ENCODE measurements around the gene CBFA2T3.
A peak's percentile ranks its signal among the peaks of the same experiment; 100 is the strongest.

The CBFA2T3 gene

GRCh38 chr16:88870608-88871348, 106.2 kb downstream of the CBFA2T3 start:
- DNase-seq, result no peak
- no peak overlapping the region for H2BK12ac ChIP-seq (ENCODE audit: low read length in 2 of 2)
- no peak overlapping the region for H2BK120ac ChIP-seq (ENCODE audit: low read depth, low read length)
- H3K9ac ChIP-seq (ENCODE audit: low read length), result no peak overlapping the region
- no peak overlapping the region for H4K91ac ChIP-seq (ENCODE audit: low read length)
- 81% methylated on average over 32 of the region's 37 CpGs for WGBS
- H3K4me1 ChIP-seq (ENCODE audit: control insufficient read depth, insufficient read depth, low read depth, low read length), result no peaks in the 10 kb centered on the region
- H3K23ac ChIP-seq (ENCODE audit: low read length in 2 of 2), result no peak overlapping the region
- no peak overlapping the region for H3K18ac ChIP-seq (ENCODE audit: low read depth in 1 of 2, low read length in 2 of 2)
- H3K36me3 ChIP-seq (ENCODE audit: control insufficient read depth in 1 of 2, insufficient read depth in 2 of 2, low read depth in 1 of 2, low read length in 2 of 2), result no peaks in the 10 kb centered on the region
- no peak overlapping the region for H3K27ac ChIP-seq (ENCODE audit: low read length, poor library complexity, severe bottlenecking)
- H3K14ac ChIP-seq (ENCODE audit: low read length in 2 of 2), result no peak overlapping the region
- H3K9me3 ChIP-seq (ENCODE audit: control insufficient read depth, low read length), result no peaks in the 10 kb centered on the region
- no peak overlapping the region for H2AFZ ChIP-seq (ENCODE audit: low read depth, low read length)
- H3K4ac ChIP-seq (ENCODE audit: low read depth in 1 of 2, low read length in 2 of 2), result no peak overlapping the region
- no peaks in the 10 kb centered on the region for H3K79me1 ChIP-seq (replicated peaks; ENCODE audit: low read length, poor library complexity, severe bottlenecking)
- H3K4me3 ChIP-seq (ENCODE audit: insufficient read depth in 1 of 2, low read depth in 1 of 2, low read length in 2 of 2), result peak overlapping the region; percentile 23 to 24
- no peak overlapping the region for H2BK15ac ChIP-seq (ENCODE audit: low read depth, poor library complexity, severe bottlenecking)
- H4K8ac ChIP-seq (ENCODE audit: low read length), result no peak overlapping the region
- peaks cover 36 to 79% of the 10 kb centered on the region in 2 experiments for H3K27me3 ChIP-seq (ENCODE audit: control insufficient read depth in 1 of 2, insufficient read depth in 1 of 2, low read length in 2 of 2)
- H2BK5ac ChIP-seq (ENCODE audit: low read depth, low read length, poor library complexity, severe bottlenecking), result no peak overlapping the region
- no peak overlapping the region for H3K4me2 ChIP-seq (ENCODE audit: low read length, poor library complexity, severe bottlenecking)
- H2AK5ac ChIP-seq (ENCODE audit: low read length, severe bottlenecking), result no peak overlapping the region

GRCh38 chr16:88869673-88869980, 107.4 kb downstream of the CBFA2T3 start:
- no peak overlapping the region for H2BK15ac ChIP-seq (ENCODE audit: low read depth, poor library complexity, severe bottlenecking)
- H2AFZ ChIP-seq (ENCODE audit: low read depth, low read length), result no peak overlapping the region
- no peaks in the 10 kb centered on the region for H3K36me3 ChIP-seq (ENCODE audit: control insufficient read depth in 1 of 2, insufficient read depth in 2 of 2, low read depth in 1 of 2, low read length in 2 of 2)
- H3K4me3 ChIP-seq (ENCODE audit: insufficient read depth in 1 of 2, low read depth in 1 of 2, low read length in 2 of 2), result no peak overlapping the region
- no peak overlapping the region for H2BK12ac ChIP-seq (ENCODE audit: low read length in 2 of 2)
- H3K27me3 ChIP-seq (ENCODE audit: control insufficient read depth in 1 of 2, insufficient read depth in 1 of 2, low read length in 2 of 2), result peaks cover 36 to 83% of the 10 kb centered on the region in 2 experiments
- no peak overlapping the region for H3K27ac ChIP-seq (ENCODE audit: low read length, poor library complexity, severe bottlenecking)
- no peak overlapping the region for H4K91ac ChIP-seq (ENCODE audit: low read length)
- no peak for DNase-seq
- H3K9ac ChIP-seq (ENCODE audit: low read length), result no peak overlapping the region
- H3K4me2 ChIP-seq (ENCODE audit: low read length, poor library complexity, severe bottlenecking), result no peak overlapping the region
- no peak overlapping the region for H4K8ac ChIP-seq (ENCODE audit: low read length)
- no peak overlapping the region for H3K4ac ChIP-seq (ENCODE audit: low read depth in 1 of 2, low read length in 2 of 2)
- no peak overlapping the region for H3K23ac ChIP-seq (ENCODE audit: low read length in 2 of 2)
- no peak overlapping the region for H2BK120ac ChIP-seq (ENCODE audit: low read depth, low read length)
- H3K18ac ChIP-seq (ENCODE audit: low read depth in 1 of 2, low read length in 2 of 2), result no peak overlapping the region
- no peak overlapping the region for H2BK5ac ChIP-seq (ENCODE audit: low read depth, low read length, poor library complexity, severe bottlenecking)
- no peak overlapping the region for H2AK5ac ChIP-seq (ENCODE audit: low read length, severe bottlenecking)
- H3K4me1 ChIP-seq (ENCODE audit: control insufficient read depth, insufficient read depth, low read depth, low read length), result no peaks in the 10 kb centered on the region
- H3K79me1 ChIP-seq (replicated peaks; ENCODE audit: low read length, poor library complexity, severe bottlenecking), result no peaks in the 10 kb centered on the region
- H3K14ac ChIP-seq (ENCODE audit: low read length in 2 of 2), result peak overlapping the region in 1 of 2 experiments; percentile 38
- H3K9me3 ChIP-seq (ENCODE audit: control insufficient read depth, low read length), result no peaks in the 10 kb centered on the region
- 83% methylated on average over 9 of the region's 9 CpGs for WGBS

- Histone ChIP-seq H4K8ac (ENCODE audit: low read length) (no peak overlapping the region), H2BK15ac (ENCODE audit: low read depth, poor library complexity, severe bottlenecking) (no peak overlapping the region), H3K9me3 (ENCODE audit: control insufficient read depth, low read length) (no peaks in the 10 kb centered on the region), H3K27ac (ENCODE audit: low read length, poor library complexity, severe bottlenecking) (no peak overlapping the region), H3K9ac (ENCODE audit: low read length) (no peak overlapping the region), H3K79me1 (replicated peaks; ENCODE audit: low read length, poor library complexity, severe bottlenecking) (no peaks in the 10 kb centered on the region), H3K4me2 (ENCODE audit: low read length, poor library complexity, severe bottlenecking) (no peak overlapping the region), H3K14ac (ENCODE audit: low read length in 2 of 2) (peak overlapping the region in 1 of 2 experiments; percentile 38), H3K4me1 (ENCODE audit: control insufficient read depth, insufficient read depth, low read depth, low read length) (peaks cover 1% of the 10 kb centered on the region), H2AFZ (ENCODE audit: low read depth, low read length) (no peak overlapping the region), H3K36me3 (ENCODE audit: control insufficient read depth in 1 of 2, insufficient read depth in 2 of 2, low read depth in 1 of 2, low read length in 2 of 2) (no peaks in the 10 kb centered on the region), H2AK5ac (ENCODE audit: low read length, severe bottlenecking) (no peak overlapping the region), H3K4me3 (ENCODE audit: insufficient read depth in 1 of 2, low read depth in 1 of 2, low read length in 2 of 2) (no peak overlapping the region), H3K23ac (ENCODE audit: low read length in 2 of 2) (no peak overlapping the region), H3K27me3 (ENCODE audit: control insufficient read depth in 1 of 2, insufficient read depth in 1 of 2, low read length in 2 of 2) (peaks cover 35 to 78% of the 10 kb centered on the region in 2 experiments), H2BK12ac (ENCODE audit: low read length in 2 of 2) (no peak overlapping the region), H2BK5ac (ENCODE audit: low read depth, low read length, poor library complexity, severe bottlenecking) (no peak overlapping the region), H4K91ac (ENCODE audit: low read length) (no peak overlapping the region), H3K18ac (ENCODE audit: low read depth in 1 of 2, low read length in 2 of 2) (no peak overlapping the region), H2BK120ac (ENCODE audit: low read depth, low read length) (no peak overlapping the region), H3K4ac (ENCODE audit: low read depth in 1 of 2, low read length in 2 of 2) (no peak overlapping the region)
- DNase-seq, result no peak
- 91% methylated on average over 27 of the region's 27 CpGs for WGBS
Measured at GRCh38 chr16:88868974-88869672, 107.9 kb downstream of the CBFA2T3 start.

GRCh38 chr16:88867581-88868246, 109.3 kb downstream of the CBFA2T3 start:
- Histone ChIP-seq H3K27me3 (ENCODE audit: control insufficient read depth in 1 of 2, insufficient read depth in 1 of 2, low read length in 2 of 2) (peaks cover 24 to 64% of the 10 kb centered on the region in 2 experiments), H2BK5ac (ENCODE audit: low read depth, low read length, poor library complexity, severe bottlenecking) (no peak overlapping the region), H3K4me2 (ENCODE audit: low read length, poor library complexity, severe bottlenecking) (no peak overlapping the region), H3K27ac (ENCODE audit: low read length, poor library complexity, severe bottlenecking) (no peak overlapping the region), H3K18ac (ENCODE audit: low read depth in 1 of 2, low read length in 2 of 2) (no peak overlapping the region), H2BK15ac (ENCODE audit: low read depth, poor library complexity, severe bottlenecking) (no peak overlapping the region), H3K9ac (ENCODE audit: low read length) (no peak overlapping the region), H4K91ac (ENCODE audit: low read length) (no peak overlapping the region), H2BK120ac (ENCODE audit: low read depth, low read length) (no peak overlapping the region), H4K8ac (ENCODE audit: low read length) (no peak overlapping the region), H2BK12ac (ENCODE audit: low read length in 2 of 2) (no peak overlapping the region), H2AK5ac (ENCODE audit: low read length, severe bottlenecking) (no peak overlapping the region), H2AFZ (ENCODE audit: low read depth, low read length) (no peak overlapping the region), H3K36me3 (ENCODE audit: control insufficient read depth in 1 of 2, insufficient read depth in 2 of 2, low read depth in 1 of 2, low read length in 2 of 2) (peaks cover 4 to 7% of the 10 kb centered on the region in 2 experiments), H3K4me3 (ENCODE audit: insufficient read depth in 1 of 2, low read depth in 1 of 2, low read length in 2 of 2) (no peak overlapping the region), H3K4me1 (ENCODE audit: control insufficient read depth, insufficient read depth, low read depth, low read length) (peaks cover 3% of the 10 kb centered on the region), H3K79me1 (replicated peaks; ENCODE audit: low read length, poor library complexity, severe bottlenecking) (no peaks in the 10 kb centered on the region), H3K4ac (ENCODE audit: low read depth in 1 of 2, low read length in 2 of 2) (no peak overlapping the region), H3K14ac (ENCODE audit: low read length in 2 of 2) (no peak overlapping the region), H3K9me3 (ENCODE audit: control insufficient read depth, low read length) (no peaks in the 10 kb centered on the region), H3K23ac (ENCODE audit: low read length in 2 of 2) (no peak overlapping the region)
- no peak for DNase-seq
- whole genome bisulfite sequencing, result 92% methylated on average over 24 of the region's 24 CpGs

All from mesenchymal stem cell (in vitro differentiated cells and primary cell).